Neutrophil (primary cell): ENCODE measurements around the gene KLHL5.

ENCODE experiments used
- H3K27ac ChIP-seq: fragments of 200-600 bp; sonication (generic); 2 replicates; pipeline ENCODE4 v1.5.1; 2016; ENCODE audit warnings: mild to moderate bottlenecking, moderate library complexity
- H3K27me3 ChIP-seq: fragments of 200-600 bp; sonication (generic); 2 replicates; pipeline ENCODE4 v1.6.0; 2016; ENCODE audit warnings: mild to moderate bottlenecking
- H3K36me3 ChIP-seq: fragments of 200-600 bp; sonication (generic); 2 replicates; pipeline ENCODE4 v1.5.1; 2017
- H3K4me1 ChIP-seq, 2 experiments: fragments of 200-600 bp in 1 of 2; sonication (generic) in 1 of 2; 1 replicate in 1 of 2; 2 replicates in 1 of 2; pipeline versions ENCODE4 v1.5.1 to v1.6.1; 2013 to 2016; ENCODE audit warnings: low read depth in 1 of 2, low read length in 1 of 2, mild to moderate bottlenecking in 1 of 2, moderate library complexity in 1 of 2; ENCODE audit not compliant: control insufficient read depth in 1 of 2, insufficient read depth in 1 of 2
- H3K4me3 ChIP-seq, 2 experiments: fragments of 200-600 bp in 1 of 2; sonication (generic) in 1 of 2; 1 replicate in 1 of 2; 2 replicates in 1 of 2; pipeline ENCODE4 v1.5.1; 2013 to 2016; ENCODE audit warnings: low read depth in 1 of 2, low read length in 1 of 2, mild to moderate bottlenecking in 1 of 2, moderate library complexity in 1 of 2
- H3K9me3 ChIP-seq: fragments of 200-600 bp; sonication (generic); 2 replicates; pipeline ENCODE4 v1.5.1; 2016
- CTCF ChIP-seq: fragments of 200-600 bp; sonication (generic); IDR thresholded peaks from 2 replicates; pipeline ENCODE4 v1.5.1; 2016; ENCODE audit warnings: antibody characterized with exemption

KLHL5 gene

GRCh38 chr4:39166669-39167068 is 104.6 kb downstream of the KLHL5 start:
- Histone ChIP-seq H3K4me3 (no peak overlapping the region), H3K4me1 (peaks cover 0 to 6% of the 10 kb centered on the region in 2 experiments), H3K27me3 (no peaks in the 10 kb centered on the region), H3K36me3 (no peaks in the 10 kb centered on the region), H3K27ac (no peak overlapping the region), H3K9me3 (peaks cover 7% of the 10 kb centered on the region)
- no peak for TF ChIP-seq CTCF

GRCh38 chr4:39169426-39169825 is 107.4 kb downstream of the KLHL5 start:
- peaks cover 0 to 6% of the 10 kb centered on the region in 2 experiments for H3K4me1 ChIP-seq
- no peaks in the 10 kb centered on the region for H3K36me3 ChIP-seq
- H3K9me3 ChIP-seq = peaks cover 7% of the 10 kb centered on the region
- TF ChIP-seq CTCF = no peak
- H3K27me3 ChIP-seq = no peaks in the 10 kb centered on the region
- no peak overlapping the region for H3K27ac ChIP-seq
- no peak overlapping the region for H3K4me3 ChIP-seq

DNA sequence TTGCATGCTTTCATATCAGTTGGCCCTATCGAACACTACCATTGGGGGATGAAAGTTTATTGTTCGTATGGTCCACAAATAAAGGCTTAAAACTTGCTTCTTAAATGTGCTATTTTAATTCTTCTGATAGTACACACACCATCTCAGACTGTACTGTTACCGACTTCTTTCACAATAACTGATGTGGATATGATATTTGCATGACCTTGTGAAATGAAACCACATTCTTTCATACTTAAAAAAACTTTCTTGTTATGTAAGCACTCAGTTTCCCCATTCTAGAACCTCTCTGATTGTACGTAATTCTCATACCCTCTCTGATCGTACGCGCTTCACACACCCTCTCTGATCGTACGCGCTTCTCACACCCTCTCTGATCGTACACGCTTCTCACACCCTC is 108.3 kb downstream of the KLHL5 start:
- H3K27ac ChIP-seq = no peak overlapping the region
- no peak for TF ChIP-seq CTCF
- H3K4me1 ChIP-seq = peaks cover 0 to 6% of the 10 kb centered on the region in 2 experiments
- H3K9me3 ChIP-seq = peaks cover 7% of the 10 kb centered on the region
- H3K4me3 ChIP-seq = no peak overlapping the region
- no peaks in the 10 kb centered on the region for H3K27me3 ChIP-seq
- H3K36me3 ChIP-seq = no peaks in the 10 kb centered on the region
